GM19351 (cell line): ENCODE measurements around the gene ZNG1B.
"Not testable (repeated sequence)": the region's sequence is repeated elsewhere in the genome, so short reads cannot be mapped to it uniquely, and the experiment has no call there.

Source experiments
- ATAC-seq: cut with Tn5 transposase; IDR thresholded peaks from one replicate; pipeline ENCODE4 v1.9.1; 2021; ENCODE audit warnings: mild to moderate bottlenecking, moderate library complexity; ENCODE audit not compliant: unreplicated experiment

The ZNG1B gene

GRCh38 chr2:113437508-113438465, at the start of gene ZNG1B:
ZNG1B (plus strand) TSS chr2:113437691; CDS start chr2:113437869, 178 bp downstream.
- ATAC-seq = not testable (repeated sequence)

- ATAC-seq = peak; percentile 95
Observed at GRCh38 chr2:113390124-113390849, 47.2 kb upstream of the ZNG1B start.

GRCh38 chr2:113391073-113391472, 46.4 kb upstream of the ZNG1B start:
- no peak for ATAC-seq

GRCh38 chr2:113406114-113406513, 31.4 kb upstream of the ZNG1B start:
- ATAC-seq = peak; percentile 62

- no peak for ATAC-seq
Observed at GRCh38 chr2:113407446-113408099, 29.9 kb upstream of the ZNG1B start.

GRCh38 chr2:113411725-113412352, 25.7 kb upstream of the ZNG1B start:
- not testable (repeated sequence) for ATAC-seq

GRCh38 chr2:113412774-113413173, 24.7 kb upstream of the ZNG1B start:
- not testable (repeated sequence) for ATAC-seq

GRCh38 chr2:113431773-113432172, 5.7 kb upstream of the ZNG1B start:
- not testable (repeated sequence) for ATAC-seq

- not testable (repeated sequence) for ATAC-seq
Observed at GRCh38 chr2:113433468-113433867, 4.0 kb upstream of the ZNG1B start.

GRCh38 chr2:113465770-113466169, 28.3 kb downstream of the ZNG1B start:
- ATAC-seq = not testable (repeated sequence)

- not testable (repeated sequence) for ATAC-seq
Observed at GRCh38 chr2:113476688-113477368, 39.3 kb downstream of the ZNG1B start.

- ATAC-seq = not testable (repeated sequence)
Observed at GRCh38 chr2:113496527-113496926, 59.0 kb downstream of the ZNG1B start.

- not testable (repeated sequence) for ATAC-seq
Observed at GRCh38 chr2:113498365-113498764, 60.9 kb downstream of the ZNG1B start, which contains the start of gene FOXD4L1. FOXD4L1 (plus strand) TSS chr2:113498665; CDS start chr2:113499257, 592 bp downstream.

- ATAC-seq = not testable (repeated sequence)
Observed at GRCh38 chr2:113499019-113499885, 61.8 kb downstream of the ZNG1B start.

- ATAC-seq = not testable (repeated sequence)
Observed at GRCh38 chr2:113499886-113500722, 62.6 kb downstream of the ZNG1B start.

- not testable (repeated sequence) for ATAC-seq
Observed at GRCh38 chr2:113500723-113501038, 63.2 kb downstream of the ZNG1B start.

- not testable (repeated sequence) for ATAC-seq
Observed at GRCh38 chr2:113502216-113503093, 65.0 kb downstream of the ZNG1B start.
